ENCODE data around the gene TIPRL. TPM values are rescaled to one million over a fixed set of nuclear protein-coding genes. Genes with fewer than 3 reads are reported as not detected.

TIPRL gene
- total and polyA plus RNA-seq, 9 of the 15 experiments (the other 6 are each of a cell fraction or from before 2014, with no cell fraction given), result 41.4 to 90.2 (median 69.9) TPM

DNA sequence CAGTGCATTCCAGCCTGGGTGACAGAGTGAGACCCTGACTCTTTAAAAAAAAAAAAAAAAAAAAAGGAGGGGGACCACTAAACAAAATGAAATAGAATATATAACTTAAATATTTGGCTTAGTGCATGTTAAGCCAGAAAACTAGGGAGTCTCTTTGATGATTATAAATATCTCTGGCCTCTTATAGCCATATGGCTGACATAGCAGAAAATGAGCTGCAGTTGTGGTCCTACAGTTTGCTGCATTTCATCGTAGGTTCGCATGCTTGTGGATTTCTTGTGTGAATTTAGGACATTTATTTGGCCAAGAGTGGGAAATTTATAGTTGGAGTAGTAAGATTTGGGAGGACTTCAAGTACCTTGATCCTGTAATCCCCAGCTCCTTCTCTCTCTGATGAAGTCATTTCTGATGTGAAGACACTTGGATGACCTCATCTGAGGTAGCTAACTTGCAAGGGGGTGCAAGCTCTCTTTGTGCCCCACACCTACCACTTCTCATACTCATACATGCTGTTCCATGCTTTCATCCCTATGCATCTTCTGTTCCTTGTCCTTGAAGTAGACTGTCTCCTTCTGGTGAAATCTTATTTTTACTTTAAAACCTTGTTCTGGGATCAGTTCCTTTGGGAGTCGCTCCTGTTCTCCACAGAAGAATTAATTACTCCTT, 6.4 kb upstream of the TIPRL start (continued):
- peak; percentile 69 for TF ChIP-seq C11orf30 (IDR thresholded peaks at IDR 0.05; ENCODE audit: low read depth)
- peak; percentile 63 for TF ChIP-seq ATF7 (IDR thresholded peaks at IDR 0.05)
- no peak for TF ChIP-seq KDM1A (IDR thresholded peaks at IDR 0.05)
- TF ChIP-seq ATF1 (CRISPR knock-in tag; IDR thresholded peaks at IDR 0.05), result no peak
- no peak for TF ChIP-seq ATF1 (tag; IDR thresholded peaks at IDR 0.05)
- TF ChIP-seq, protein P1, sequence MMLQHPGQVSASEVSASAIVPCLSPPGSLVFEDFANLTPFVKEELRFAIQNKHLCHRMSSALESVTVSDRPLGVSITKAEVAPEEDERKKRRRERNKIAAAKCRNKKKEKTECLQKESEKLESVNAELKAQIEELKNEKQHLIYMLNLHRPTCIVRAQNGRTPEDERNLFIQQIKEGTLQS (IDR thresholded peaks at IDR 0.05), result peak; percentile 85
- TF ChIP-seq, protein P1 (CRISPR knock-in tag; conservative IDR thresholded peaks at IDR 0.05), result no peak
- TF ChIP-seq CEBPG (CRISPR knock-in tag; IDR thresholded peaks at IDR 0.05), result peak; percentile 43; the same call in 1 of the 2 replicates
- no peak for TF ChIP-seq CEBPG (tag; conservative IDR thresholded peaks at IDR 0.05 in 1 of 2, IDR thresholded peaks at IDR 0.05 in 1 of 2)
- no peak for TF ChIP-seq DDX20 (tag; IDR thresholded peaks at IDR 0.05; ENCODE audit: low read depth)

DNA sequence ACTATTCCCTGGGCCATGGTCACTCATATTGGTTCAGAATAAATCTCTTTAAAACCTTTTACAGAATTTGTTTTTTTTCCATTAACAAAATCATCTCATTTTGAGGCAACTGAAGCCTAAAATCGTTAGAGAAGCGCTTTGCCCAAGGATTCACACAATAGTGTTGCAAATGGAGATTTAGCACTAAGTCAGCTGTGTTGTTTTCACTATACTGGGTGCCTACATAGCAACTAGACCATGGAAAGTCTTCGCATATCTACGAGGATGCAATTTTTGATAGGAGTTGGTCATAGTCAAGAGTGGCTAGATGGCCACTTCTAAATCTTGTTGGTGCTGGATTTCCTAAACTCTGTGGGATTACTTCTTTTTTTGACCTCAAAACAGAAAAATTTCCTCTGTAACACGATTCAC, 530 bp upstream of the TIPRL start:
- ATAC-seq (no peak), FAIRE-seq (no peak), DNase-seq (ENCODE audit: extremely low read depth in 1 of 4, low spot score in 3 of 4) (no peak)
- intact Hi-C loops (cut with micrococcal nuclease), result loop anchor here (2.0 kb wide), 1 partner anchor 47 kb away; no protein-coding TSS in a partner anchor
- H3K27me3 ChIP-seq (ENCODE audit: control insufficient read depth in 2 of 2, insufficient read depth in 2 of 2, low read length in 2 of 2), result no peaks in the 10 kb centered on the region
- H4K20me1 ChIP-seq (replicated peaks; ENCODE audit: control insufficient read depth, insufficient read depth, low read length), result no peaks in the 10 kb centered on the region
- in situ Hi-C loops (cut with MboI), result no loop called here
- peak overlapping the region; percentile 99 for H2AFZ ChIP-seq (ENCODE audit: low read depth, low read length)
- H3K9ac ChIP-seq (ENCODE audit: insufficient read depth in 1 of 2, low read depth in 2 of 2, low read length in 2 of 2), result peak overlapping the region in 1 of 2 experiments; percentile 78; a peak in 3 of 4 replicates
- H3K9me3 ChIP-seq (replicated peaks; ENCODE audit: control insufficient read depth, insufficient read depth, low read depth, low read length), result no peaks in the 10 kb centered on the region
- peak overlapping the region; percentile 62 for H3K4me3 ChIP-seq
- WGBS (ENCODE audit: insufficient coverage, low coverage, missing lambda C conversion rate), result 56% methylated on average over 5 of the region's 5 CpGs
- ChIA-PET CTCF (ENCODE audit: low intra/inter-chr PET ratio) (interaction anchor here (1.1 kb wide), 1 partner anchor 144 kb away, joined by 3 read pairs; no protein-coding TSS in a partner anchor), POLR2A (interaction anchor here (0.6 to 1.0 kb wide), 3 partner anchors 10 to 954 kb away, joined by 3 to 4 read pairs (median 3); no protein-coding TSS in a partner anchor)
- H3K36me3 ChIP-seq (ENCODE audit: control insufficient read depth, insufficient read depth, low read length), result 0 out of 3 replicates have a peak, but pooled peaks cover 4% of the 10 kb centered on the region
- peak overlapping the region; percentile 92 for H3K4me2 ChIP-seq (ENCODE audit: insufficient read depth, low read length)
- H3K79me2 ChIP-seq (ENCODE audit: control insufficient read depth, insufficient read depth, low read length), result peaks cover 40% of the 10 kb centered on the region
- no peaks in the 10 kb centered on the region for H3K9me1 ChIP-seq (ENCODE audit: control insufficient read depth, insufficient read depth, low read length)
- peaks cover 6 to 11% of the 10 kb centered on the region in 2 experiments; a peak in 4 of 5 replicates for H3K4me1 ChIP-seq (replicated peaks in 1 of 2; ENCODE audit: control insufficient read depth in 2 of 2, insufficient read depth in 2 of 2, low read length in 2 of 2)
- peak overlapping the region; percentile 84 for H3K27ac ChIP-seq (ENCODE audit: extremely low read depth, low read depth, low read length)
- BruUV-seq (replicated peaks), result TSS peak; percentile 97
- TF ChIP-seq, protein P2, sequence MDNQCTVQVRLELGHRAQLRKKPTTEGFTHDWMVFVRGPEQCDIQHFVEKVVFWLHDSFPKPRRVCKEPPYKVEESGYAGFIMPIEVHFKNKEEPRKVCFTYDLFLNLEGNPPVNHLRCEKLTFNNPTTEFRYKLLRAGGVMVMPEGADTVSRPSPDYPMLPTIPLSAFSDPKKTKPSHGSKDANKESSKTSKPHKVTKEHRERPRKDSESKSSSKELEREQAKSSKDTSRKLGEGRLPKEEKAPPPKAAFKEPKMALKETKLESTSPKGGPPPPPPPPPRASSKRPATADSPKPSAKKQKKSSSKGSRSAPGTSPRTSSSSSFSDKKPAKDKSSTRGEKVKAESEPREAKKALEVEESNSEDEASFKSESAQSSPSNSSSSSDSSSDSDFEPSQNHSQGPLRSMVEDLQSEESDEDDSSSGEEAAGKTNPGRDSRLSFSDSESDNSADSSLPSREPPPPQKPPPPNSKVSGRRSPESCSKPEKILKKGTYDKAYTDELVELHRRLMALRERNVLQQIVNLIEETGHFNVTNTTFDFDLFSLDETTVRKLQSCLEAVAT (IDR thresholded peaks at IDR 0.05), result 0 out of 4 replicates have a peak, but pooled peaks of 1 of the 2 experiments have one; percentile 30
- TF ChIP-seq ZNF197 (CRISPR knock-in tag; IDR thresholded peaks at IDR 0.05; ENCODE audit: low read depth) (0 out of 2 replicates have a peak, but pooled peaks have one; percentile 16), LCOR (CRISPR knock-in tag; IDR thresholded peaks at IDR 0.05) (peak; percentile 92), KAT7 (CRISPR knock-in tag; IDR thresholded peaks at IDR 0.05; ENCODE audit: borderline replicate concordance) (peak; percentile 87; the same call in 1 of the 2 replicates)
